Measurements from ENCODE around the gene OLR1. TPM values are rescaled to one million over a fixed set of nuclear protein-coding genes. Genes with fewer than 3 reads are reported as not detected.

The OLR1 gene
- total RNA-seq, 2 donors from 2014 or later: 0.20 to 0.77 TPM

DNA sequence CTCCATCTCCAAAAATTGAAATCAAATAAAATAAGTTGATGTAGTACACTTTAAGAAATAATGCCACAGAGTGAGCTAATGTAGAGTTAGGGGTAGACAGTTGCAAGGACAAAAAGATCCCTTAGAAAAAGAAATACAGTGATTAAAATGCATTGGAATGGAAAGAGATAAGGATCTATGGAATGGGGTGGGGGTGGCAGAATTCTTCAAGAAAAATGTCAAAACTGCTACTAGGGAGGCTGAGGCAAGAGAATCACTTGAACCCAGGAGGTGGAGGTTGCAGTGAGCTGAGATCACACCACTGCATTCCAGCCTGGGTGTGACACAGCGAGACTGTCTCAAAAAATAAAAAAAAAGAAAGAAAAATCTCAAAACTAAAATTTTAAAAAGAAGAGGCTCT lies 6.5 kb downstream of the OLR1 start:
- intact Hi-C loops (cut with DNase I): no loop called here
- Histone ChIP-seq H3K36me3 (no peaks in the 10 kb centered on the region), H3K27me3 (no peaks in the 10 kb centered on the region), H3K4me1 (no peaks in the 10 kb centered on the region), H3K4me3 (no peak overlapping the region), H3K27ac (no peak overlapping the region), H3K9ac (ENCODE audit: low read depth in 2 of 2, low read length in 2 of 2) (no peak overlapping the region), H3K9me3 (no peaks in the 10 kb centered on the region)
- TF ChIP-seq, protein P1, sequence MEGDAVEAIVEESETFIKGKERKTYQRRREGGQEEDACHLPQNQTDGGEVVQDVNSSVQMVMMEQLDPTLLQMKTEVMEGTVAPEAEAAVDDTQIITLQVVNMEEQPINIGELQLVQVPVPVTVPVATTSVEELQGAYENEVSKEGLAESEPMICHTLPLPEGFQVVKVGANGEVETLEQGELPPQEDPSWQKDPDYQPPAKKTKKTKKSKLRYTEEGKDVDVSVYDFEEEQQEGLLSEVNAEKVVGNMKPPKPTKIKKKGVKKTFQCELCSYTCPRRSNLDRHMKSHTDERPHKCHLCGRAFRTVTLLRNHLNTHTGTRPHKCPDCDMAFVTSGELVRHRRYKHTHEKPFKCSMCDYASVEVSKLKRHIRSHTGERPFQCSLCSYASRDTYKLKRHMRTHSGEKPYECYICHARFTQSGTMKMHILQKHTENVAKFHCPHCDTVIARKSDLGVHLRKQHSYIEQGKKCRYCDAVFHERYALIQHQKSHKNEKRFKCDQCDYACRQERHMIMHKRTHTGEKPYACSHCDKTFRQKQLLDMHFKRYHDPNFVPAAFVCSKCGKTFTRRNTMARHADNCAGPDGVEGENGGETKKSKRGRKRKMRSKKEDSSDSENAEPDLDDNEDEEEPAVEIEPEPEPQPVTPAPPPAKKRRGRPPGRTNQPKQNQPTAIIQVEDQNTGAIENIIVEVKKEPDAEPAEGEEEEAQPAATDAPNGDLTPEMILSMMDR (IDR thresholded peaks at IDR 0.05): no peak
- DNase-seq: no peak

DNA sequence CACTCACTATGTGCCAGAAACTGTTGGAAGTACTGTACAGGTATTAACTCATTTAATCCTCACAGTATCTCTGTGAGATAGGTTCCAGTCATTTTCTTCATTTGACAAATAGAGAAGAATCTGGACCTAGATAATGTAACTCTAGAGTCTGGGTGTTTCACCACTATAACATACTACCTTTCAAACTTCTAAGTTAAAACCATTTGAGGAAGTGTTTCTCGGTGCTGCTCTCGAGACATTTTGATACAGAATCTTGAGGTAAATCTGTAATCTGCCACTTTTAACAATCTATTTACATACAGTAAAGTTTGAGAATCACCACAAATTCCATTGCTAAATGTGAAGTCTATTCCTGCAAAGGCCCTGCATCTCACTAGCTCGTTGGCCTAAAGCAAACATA lies 8.8 kb downstream of the OLR1 start:
- H3K27me3 ChIP-seq: no peaks in the 10 kb centered on the region
- TF ChIP-seq, protein P1 (IDR thresholded peaks at IDR 0.05): no peak
- H3K27ac ChIP-seq: no peak overlapping the region
- H3K36me3 ChIP-seq: no peaks in the 10 kb centered on the region
- no peaks in the 10 kb centered on the region for H3K4me1 ChIP-seq
- H3K9ac ChIP-seq (ENCODE audit: low read depth in 2 of 2, low read length in 2 of 2): no peak overlapping the region
- no peaks in the 10 kb centered on the region for H3K9me3 ChIP-seq
- DNase-seq: no peak
- intact Hi-C loops (cut with DNase I): no loop called here
- no peak overlapping the region for H3K4me3 ChIP-seq

DNA sequence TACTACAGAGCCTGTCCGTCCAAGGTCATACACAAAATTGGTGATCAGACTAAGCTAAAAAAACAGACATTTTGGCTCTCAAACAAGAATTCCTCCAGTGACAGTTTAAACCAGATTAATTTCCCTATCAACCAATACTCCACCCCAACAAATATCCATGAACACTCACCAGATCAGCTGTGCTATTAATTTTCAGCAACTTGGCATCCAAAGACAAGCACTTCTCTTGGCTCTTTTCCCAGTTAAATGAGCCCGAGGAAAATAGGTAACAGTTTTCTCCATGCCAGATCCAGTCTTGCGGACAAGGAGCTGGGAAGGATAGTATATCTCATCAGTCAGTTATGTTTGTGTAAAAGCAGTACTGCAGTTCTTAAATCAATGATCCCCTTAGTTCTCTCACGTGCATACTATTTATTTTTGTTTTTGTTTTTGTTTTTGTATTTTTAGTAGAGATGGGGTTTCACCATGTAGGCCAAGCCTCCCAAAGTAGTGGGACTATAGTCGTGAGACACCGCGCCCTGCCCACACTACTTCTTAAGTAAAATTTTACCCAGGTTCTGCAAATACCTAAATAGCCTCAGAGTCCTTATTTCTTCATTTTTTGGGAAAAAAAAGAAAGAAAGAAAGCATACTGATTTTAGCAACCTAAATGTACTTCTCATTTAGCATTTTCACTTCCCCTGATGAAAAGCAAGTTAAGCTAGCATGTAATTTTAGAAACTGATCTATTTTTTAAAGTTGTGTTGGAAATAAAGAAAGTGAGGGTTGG lies 11.1 kb downstream of the OLR1 start:
- DNase-seq: no peak
- intact Hi-C loops (cut with DNase I): no loop called here
- Histone ChIP-seq H3K27me3 (no peaks in the 10 kb centered on the region), H3K4me1 (no peaks in the 10 kb centered on the region), H3K9me3 (no peaks in the 10 kb centered on the region), H3K36me3 (no peaks in the 10 kb centered on the region), H3K4me3 (no peak overlapping the region), H3K9ac (ENCODE audit: low read depth in 2 of 2, low read length in 2 of 2) (no peak overlapping the region), H3K27ac (no peak overlapping the region)
- TF ChIP-seq, protein P1 (IDR thresholded peaks at IDR 0.05): no peak

DNA sequence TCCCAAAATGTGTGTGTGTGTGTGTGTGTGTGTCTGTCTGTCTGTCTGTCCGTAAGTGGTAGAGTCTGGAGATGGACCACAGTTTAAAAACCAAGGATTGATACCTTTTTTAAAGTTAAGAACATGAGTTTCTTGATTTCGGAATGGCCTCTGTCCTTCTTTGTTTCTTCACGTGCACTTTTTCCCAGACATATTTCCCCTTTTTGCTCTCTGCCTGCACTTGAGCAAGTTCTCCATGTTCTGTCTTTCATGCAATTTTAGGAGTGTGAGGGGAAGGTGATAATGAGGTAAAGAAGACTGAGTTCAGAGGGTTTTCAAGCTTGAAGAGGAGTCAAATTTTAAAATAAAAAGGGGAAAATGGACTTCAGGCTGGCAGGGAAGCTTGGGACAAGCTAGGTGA lies 12.7 kb downstream of the OLR1 start:
- H3K9ac ChIP-seq (ENCODE audit: low read depth in 2 of 2, low read length in 2 of 2): no peak overlapping the region
- TF ChIP-seq, protein P1 (IDR thresholded peaks at IDR 0.05): no peak
- no peaks in the 10 kb centered on the region for H3K36me3 ChIP-seq
- no peak overlapping the region for H3K27ac ChIP-seq
- no peak overlapping the region for H3K4me3 ChIP-seq
- intact Hi-C loops (cut with DNase I): no loop called here
- no peak for DNase-seq
- H3K9me3 ChIP-seq: no peaks in the 10 kb centered on the region
- no peaks in the 10 kb centered on the region for H3K4me1 ChIP-seq
- no peaks in the 10 kb centered on the region for H3K27me3 ChIP-seq

DNA sequence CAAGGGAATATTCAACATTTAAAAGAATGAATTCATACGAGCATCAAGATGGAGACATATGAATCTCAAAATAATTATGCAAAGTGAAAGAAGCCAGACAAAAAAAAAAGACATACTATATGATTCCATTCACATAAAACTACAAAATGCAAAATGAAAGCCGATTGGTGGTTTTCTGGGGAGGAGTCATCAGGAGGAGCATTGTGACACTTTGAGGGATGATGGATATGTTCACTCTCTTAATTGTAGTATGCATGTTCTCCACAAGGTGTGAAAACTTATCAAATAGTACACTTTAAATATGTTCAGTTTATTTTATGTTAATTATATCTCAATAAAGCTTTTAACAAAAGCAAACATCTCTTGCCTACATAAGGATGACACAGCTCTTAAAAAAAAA lies 13.5 kb downstream of the OLR1 start:
- Histone ChIP-seq H3K9me3 (no peaks in the 10 kb centered on the region), H3K36me3 (no peaks in the 10 kb centered on the region), H3K4me3 (no peak overlapping the region), H3K9ac (ENCODE audit: low read depth in 2 of 2, low read length in 2 of 2) (no peak overlapping the region), H3K27ac (no peak overlapping the region), H3K4me1 (no peaks in the 10 kb centered on the region), H3K27me3 (no peaks in the 10 kb centered on the region)
- intact Hi-C loops (cut with DNase I): no loop called here
- DNase-seq: no peak
- TF ChIP-seq, protein P1 (IDR thresholded peaks at IDR 0.05): no peak
